H7 (cell line): ENCODE data around the gene THAP3. TPM values are rescaled to one million over a fixed set of nuclear protein-coding genes. Genes with fewer than 3 reads are reported as not detected.
"Not testable (repeated sequence)": the region's sequence is repeated elsewhere in the genome, so short reads cannot be mapped to it uniquely, and the experiment has no call there.

Source experiments
- DNase-seq: peaks from one replicate; pipeline ENCODE4 v3.0.0; 2012
- H3K27me3 ChIP-seq: 2 replicates; pipeline ENCODE4 v1.6.0; 2011; ENCODE audit warnings: mild to moderate bottlenecking, low read length; ENCODE audit not compliant: control insufficient read depth, insufficient read depth
- H3K36me3 ChIP-seq: replicated peaks from 2 replicates; pipeline ENCODE4 v1.5.1; 2011; ENCODE audit warnings: low read length; ENCODE audit not compliant: control insufficient read depth, insufficient read depth
- H3K4me3 ChIP-seq: 2 replicates; pipeline ENCODE4 v1.5.1; 2011; ENCODE audit warnings: low read depth, mild to moderate bottlenecking, control low read depth, low read length, moderate library complexity; ENCODE audit not compliant: insufficient read depth
- total RNA-seq: library from RNA; depleted of rRNA; stranded (reverse); fragments of >200 nt; shearing (Covaris generic); gene quantifications from 2 replicates; pipeline ENCODE4 v1.2.3, GENCODE V29; 2014

The THAP3 gene
- total RNA-seq, 1 experiment from 2014 or later: 47.7 TPM

- Histone ChIP-seq H3K27me3 (0 out of 2 replicates have a peak, but pooled peaks cover 2% of the 10 kb centered on the region), H3K36me3 (peaks cover 29% of the 10 kb centered on the region), H3K4me3 (no peak overlapping the region)
- peak; percentile 28 for DNase-seq
These were observed 26.9 kb upstream of the THAP3 start for GRCh38 chr1:6597777-6598131.

GRCh38 chr1:6599141-6599975 is 25.3 kb upstream of the THAP3 start:
- Histone ChIP-seq H3K27me3 (0 out of 2 replicates have a peak, but pooled peaks cover 2% of the 10 kb centered on the region), H3K36me3 (peaks cover 22% of the 10 kb centered on the region), H3K4me3 (no peak overlapping the region)
- DNase-seq: no peak

- not testable (repeated sequence) for DNase-seq, H3K27me3 ChIP-seq, H3K4me3 ChIP-seq
- peaks cover 21% of the 10 kb centered on the region for H3K36me3 ChIP-seq
These were observed 24.7 kb upstream of the THAP3 start for GRCh38 chr1:6599991-6600390.

GRCh38 chr1:6600410-6601048 is 24.1 kb upstream of the THAP3 start:
- Histone ChIP-seq H3K4me3 (peak overlapping the region; percentile 99), H3K27me3 (0 out of 2 replicates have a peak, but pooled peaks cover 2% of the 10 kb centered on the region), H3K36me3 (peaks cover 15% of the 10 kb centered on the region)
- DNase-seq: peak; percentile 55

GRCh38 chr1:6601049-6601922 is 23.4 kb upstream of the THAP3 start:
- Histone ChIP-seq H3K4me3 (peak overlapping the region; percentile 99), H3K27me3 (0 out of 2 replicates have a peak, but pooled peaks cover 2% of the 10 kb centered on the region), H3K36me3 (peaks cover 10% of the 10 kb centered on the region)
- DNase-seq: peak; percentile 76

- Histone ChIP-seq H3K4me3 (peak overlapping the region; percentile 99), H3K36me3 (peaks cover 4% of the 10 kb centered on the region), H3K27me3 (0 out of 2 replicates have a peak, but pooled peaks cover 2% of the 10 kb centered on the region)
- peak; percentile 82 for DNase-seq
These were observed 22.6 kb upstream of the THAP3 start for GRCh38 chr1:6601923-6602668.

- peak; percentile 98 for DNase-seq
- H3K36me3 ChIP-seq: peaks cover 4% of the 10 kb centered on the region
- H3K27me3 ChIP-seq: 0 out of 2 replicates have a peak, but pooled peaks cover 2% of the 10 kb centered on the region
- H3K4me3 ChIP-seq: peak within 1 kb of the TSS; percentile 99
These were observed 21.9 kb upstream of the THAP3 start, which contains the start of gene KLHL21 for GRCh38 chr1:6602669-6603237. TSS of gene KLHL21 (minus strand) at chr1:6602869. CDS start at chr1:6602817, 52 bp downstream.

- H3K36me3 ChIP-seq: peaks cover 1% of the 10 kb centered on the region
- peak; percentile 81 for DNase-seq
- H3K4me3 ChIP-seq: peak overlapping the region; percentile 99
- H3K27me3 ChIP-seq: 0 out of 2 replicates have a peak, but pooled peaks cover 2% of the 10 kb centered on the region
These were observed 21.3 kb upstream of the THAP3 start for GRCh38 chr1:6603238-6603914.

- peak overlapping the region; percentile 99 for H3K4me3 ChIP-seq
- peaks cover 1% of the 10 kb centered on the region for H3K36me3 ChIP-seq
- 0 out of 2 replicates have a peak, but pooled peaks cover 2% of the 10 kb centered on the region for H3K27me3 ChIP-seq
- DNase-seq: peak; percentile 86
These were observed 20.6 kb upstream of the THAP3 start for GRCh38 chr1:6603915-6604558.

GRCh38 chr1:6612641-6613360 is 11.9 kb upstream of the THAP3 start:
- H3K4me3 ChIP-seq: peak overlapping the region; percentile 88
- H3K27me3 ChIP-seq: peaks cover 4% of the 10 kb centered on the region; the same call in 1 of the 2 replicates
- peaks cover 3% of the 10 kb centered on the region; the same call in 1 of the 2 replicates for H3K36me3 ChIP-seq
- DNase-seq: no peak

- peak; percentile 100 for DNase-seq
- H3K36me3 ChIP-seq: peaks cover 4% of the 10 kb centered on the region; the same call in 1 of the 2 replicates
- peaks cover 4% of the 10 kb centered on the region; the same call in 1 of the 2 replicates for H3K27me3 ChIP-seq
- H3K4me3 ChIP-seq: peak within 1 kb of the TSS; percentile 97
These were observed 11.2 kb upstream of the THAP3 start, which contains the start of gene PHF13 for GRCh38 chr1:6613361-6614018. TSS of gene PHF13 (plus strand) at chr1:6613731. CDS start at chr1:6614067, 336 bp downstream.
